Measurements from ENCODE around the gene TRIM46.
"Not testable (repeated sequence)": the region's sequence is repeated elsewhere in the genome, so short reads cannot be mapped to it uniquely, and the experiment has no call there.

DNA sequence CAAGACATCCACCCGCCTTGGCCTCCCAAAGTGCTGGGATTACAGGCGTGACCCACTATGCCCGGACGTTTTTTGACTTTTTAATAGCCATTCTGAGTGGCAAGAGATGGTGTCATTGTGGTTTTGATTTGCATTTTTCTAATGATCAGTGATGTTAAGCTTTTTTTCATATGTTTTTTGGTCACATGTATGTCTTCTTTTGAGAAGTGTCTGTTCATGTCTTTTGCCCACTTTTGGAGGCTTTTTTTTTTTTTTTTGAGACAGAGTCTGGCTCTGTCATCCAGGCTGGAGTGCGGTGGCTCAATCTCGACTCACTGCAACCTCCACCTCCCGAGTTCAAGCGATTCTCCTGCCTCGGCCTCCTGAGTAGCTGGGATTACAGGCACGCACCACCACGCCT, 9.0 kb upstream of the TRIM46 start:
- TF ChIP-seq, protein P1, sequence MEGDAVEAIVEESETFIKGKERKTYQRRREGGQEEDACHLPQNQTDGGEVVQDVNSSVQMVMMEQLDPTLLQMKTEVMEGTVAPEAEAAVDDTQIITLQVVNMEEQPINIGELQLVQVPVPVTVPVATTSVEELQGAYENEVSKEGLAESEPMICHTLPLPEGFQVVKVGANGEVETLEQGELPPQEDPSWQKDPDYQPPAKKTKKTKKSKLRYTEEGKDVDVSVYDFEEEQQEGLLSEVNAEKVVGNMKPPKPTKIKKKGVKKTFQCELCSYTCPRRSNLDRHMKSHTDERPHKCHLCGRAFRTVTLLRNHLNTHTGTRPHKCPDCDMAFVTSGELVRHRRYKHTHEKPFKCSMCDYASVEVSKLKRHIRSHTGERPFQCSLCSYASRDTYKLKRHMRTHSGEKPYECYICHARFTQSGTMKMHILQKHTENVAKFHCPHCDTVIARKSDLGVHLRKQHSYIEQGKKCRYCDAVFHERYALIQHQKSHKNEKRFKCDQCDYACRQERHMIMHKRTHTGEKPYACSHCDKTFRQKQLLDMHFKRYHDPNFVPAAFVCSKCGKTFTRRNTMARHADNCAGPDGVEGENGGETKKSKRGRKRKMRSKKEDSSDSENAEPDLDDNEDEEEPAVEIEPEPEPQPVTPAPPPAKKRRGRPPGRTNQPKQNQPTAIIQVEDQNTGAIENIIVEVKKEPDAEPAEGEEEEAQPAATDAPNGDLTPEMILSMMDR (IDR thresholded peaks at IDR 0.05; ENCODE audit: low read length), result not testable (repeated sequence)
- TF ChIP-seq EZH2 (optimal IDR thresholded peaks at IDR 0.05; ENCODE audit: low read depth, low read length), result not testable (repeated sequence)
